PC-3 (cell line): ENCODE measurements around the gene PLEKHH3. TPM values are rescaled to one million over a fixed set of nuclear protein-coding genes. Genes with fewer than 3 reads are reported as not detected.

Experiments
- ATAC-seq: fragments of 200-7000 bp; cut with Tn5 transposase; 2 replicates; pipeline ENCODE4 v1.9.1; 2020; ENCODE audit warnings: mild to moderate bottlenecking, moderate library complexity
- BruUV-seq: library from RNA; stranded (reverse); fragments of 400-500 nt; replicated peaks from 2 replicates; lab custom pipeline; 2021; lab: Mats Ljungman, UMichigan
- CTCF ChIA-PET: fragments of 300-600 bp; sonication (Branson Sonifier 250); formaldehyde crosslinking; loops from one replicate; lab custom pipeline; 2022; ENCODE audit warnings: antibody characterized with exemption; lab: Charles Lee
- POLR2A ChIA-PET: fragments of 300-600 bp; sonication (Branson Sonifier 250); formaldehyde crosslinking; loops from one replicate; lab custom pipeline; 2022; ENCODE audit warnings: antibody characterized with exemption; ENCODE audit not compliant: unreplicated experiment; lab: Charles Lee
- DNase-seq: peaks from one replicate; pipeline ENCODE4 v3.0.0-alpha.2; 2015
- H2AFZ ChIP-seq: fragments of 300-600 bp; sonication (generic); 2 replicates; pipeline ENCODE4 v1.6.0; 2016; ENCODE audit warnings: antibody characterized with exemption, low read length
- H3F3A ChIP-seq: fragments of 300-600 bp; sonication (generic); one replicate; pipeline ENCODE4 v1.6.0; 2017; ENCODE audit warnings: antibody characterized with exemption, low read length, control low read depth, mild to moderate bottlenecking; ENCODE audit not compliant: unreplicated experiment
- H3K27ac ChIP-seq: fragments of 300-600 bp; sonication (generic); 2 replicates; pipeline ENCODE4 v1.5.1; 2016; ENCODE audit warnings: mild to moderate bottlenecking, low read length
- H3K27me3 ChIP-seq: fragments of 300-600 bp; sonication (generic); 2 replicates; pipeline ENCODE4 v1.6.1; 2016; ENCODE audit warnings: low read length, mixed read lengths
- H3K36me3 ChIP-seq: fragments of 300-600 bp; sonication (generic); 2 replicates; pipeline ENCODE4 v1.6.1; 2016; ENCODE audit warnings: low read depth, mixed run types, low read length, mixed read lengths
- H3K4me1 ChIP-seq: fragments of 300-600 bp; sonication (generic); 2 replicates; pipeline ENCODE4 v1.5.1; 2016; ENCODE audit warnings: low read length; ENCODE audit not compliant: insufficient read depth
- H3K4me2 ChIP-seq: fragments of 300-600 bp; sonication (generic); 2 replicates; pipeline ENCODE4 v1.6.0; 2016; ENCODE audit warnings: low read length
- H3K4me3 ChIP-seq: fragments of 300-600 bp; sonication (generic); 2 replicates; pipeline ENCODE4 v1.5.1; 2016; ENCODE audit warnings: mild to moderate bottlenecking, low read length, mixed read lengths
- H3K79me2 ChIP-seq: fragments of 300-600 bp; sonication (generic); 2 replicates; pipeline ENCODE4 v1.6.1; 2017; ENCODE audit warnings: low read length, mixed read lengths
- H3K9ac ChIP-seq: fragments of 300-600 bp; sonication (generic); 2 replicates; pipeline ENCODE4 v1.6.0; 2016; ENCODE audit warnings: mild to moderate bottlenecking, low read length
- H3K9me2 ChIP-seq: fragments of 300-600 bp; sonication (generic); replicated peaks from 2 replicates; pipeline ENCODE4 v1.6.1; 2016; ENCODE audit warnings: mixed run types, low read length, mixed read lengths
- H3K9me3 ChIP-seq: fragments of 300-600 bp; sonication (generic); 2 replicates; pipeline ENCODE4 v1.6.1; 2016; ENCODE audit warnings: low read length, mixed read lengths
- H4K20me1 ChIP-seq: fragments of 300-600 bp; sonication (generic); 2 replicates; pipeline ENCODE4 v1.6.1; 2016; ENCODE audit warnings: low read length, mixed read lengths
- CTCF ChIP-seq: fragments of 300-600 bp; sonication (generic); conservative IDR thresholded peaks from 2 replicates; pipeline ENCODE4 v1.5.1; 2017; ENCODE audit warnings: antibody characterized with exemption, low read depth, mild to moderate bottlenecking, low read length
- EZH2 ChIP-seq: fragments of 300-600 bp; sonication (generic); IDR thresholded peaks from one replicate; pipeline ENCODE4 v1.6.1; 2017; ENCODE audit warnings: antibody characterized with exemption, mild to moderate bottlenecking, low read length; ENCODE audit not compliant: unreplicated experiment
- EZH2phosphoT487 ChIP-seq: fragments of 300-600 bp; sonication (generic); IDR thresholded peaks from 2 replicates; pipeline ENCODE4 v1.6.1; 2018; ENCODE audit warnings: mild to moderate bottlenecking, antibody characterized with exemption, low read length, borderline replicate concordance
- intact Hi-C: fragments of 100-400 bp; cut with micrococcal nuclease; formaldehyde crosslinking; loops from 2 replicates; pipeline ENCODE4 v1.9.0; 2023
- total RNA-seq: library from RNA; depleted of rRNA; stranded (reverse); fragments of >200 nt; gene quantifications from 2 replicates; pipeline ENCODE4 v1.2.3, GENCODE V29; 2014

The PLEKHH3 gene
- total RNA-seq, 1 experiment from 2014 or later: 20.1 TPM

- Histone ChIP-seq H3K4me3 (no peak overlapping the region), H4K20me1 (no peaks in the 10 kb centered on the region), H3K9ac (no peak overlapping the region), H2AFZ (peak overlapping the region; percentile 40; the same call in 1 of the 2 replicates), H3F3A (no peaks in the 10 kb centered on the region), H3K27me3 (no peaks in the 10 kb centered on the region), H3K79me2 (no peaks in the 10 kb centered on the region; the same call in 1 of the 2 replicates), H3K36me3 (no peaks in the 10 kb centered on the region), H3K4me1 (peaks cover 24% of the 10 kb centered on the region), H3K4me2 (no peak overlapping the region), H3K9me2 (no peaks in the 10 kb centered on the region), H3K27ac (peak overlapping the region; percentile 59), H3K9me3 (no peaks in the 10 kb centered on the region)
- no TSS peak for BruUV-seq
- ATAC-seq (no peak), DNase-seq (no peak)
- intact Hi-C loops: no loop called here
- CTCF ChIA-PET: no interaction called here
- POLR2A ChIA-PET: interaction anchor here (0.7 kb wide), 1 partner anchor 17 kb away, joined by 10 read pairs; no protein-coding TSS in a partner anchor
- TF ChIP-seq CTCF (no peak), EZH2phosphoT487 (no peak), EZH2 (no peak)
Observed at GRCh38 chr17:42657824-42658588, 18.8 kb downstream of the PLEKHH3 start.

- intact Hi-C loops: no loop called here
- Histone ChIP-seq H2AFZ (no peak overlapping the region), H3K9me3 (no peaks in the 10 kb centered on the region), H3K4me1 (peaks cover 17% of the 10 kb centered on the region), H3K27ac (no peak overlapping the region), H3F3A (no peaks in the 10 kb centered on the region), H3K79me2 (no peaks in the 10 kb centered on the region; the same call in 1 of the 2 replicates), H4K20me1 (no peaks in the 10 kb centered on the region), H3K9me2 (no peaks in the 10 kb centered on the region), H3K36me3 (no peaks in the 10 kb centered on the region), H3K4me3 (no peak overlapping the region), H3K4me2 (no peak overlapping the region), H3K27me3 (no peaks in the 10 kb centered on the region), H3K9ac (no peak overlapping the region)
- DNase-seq (no peak), ATAC-seq (no peak)
- ChIA-PET POLR2A (no interaction called here), CTCF (no interaction called here)
- BruUV-seq: no TSS peak
- no peak for TF ChIP-seq CTCF
- TF ChIP-seq EZH2phosphoT487: no peak
- TF ChIP-seq EZH2: no peak
Observed at GRCh38 chr17:42655528-42655927, 21.3 kb downstream of the PLEKHH3 start.
